ENCODE measurements around the gene RNF13.
"Not testable (repeated sequence)": the region's sequence is repeated elsewhere in the genome, so short reads cannot be mapped to it uniquely, and the experiment has no call there.

RNF13 gene

DNA sequence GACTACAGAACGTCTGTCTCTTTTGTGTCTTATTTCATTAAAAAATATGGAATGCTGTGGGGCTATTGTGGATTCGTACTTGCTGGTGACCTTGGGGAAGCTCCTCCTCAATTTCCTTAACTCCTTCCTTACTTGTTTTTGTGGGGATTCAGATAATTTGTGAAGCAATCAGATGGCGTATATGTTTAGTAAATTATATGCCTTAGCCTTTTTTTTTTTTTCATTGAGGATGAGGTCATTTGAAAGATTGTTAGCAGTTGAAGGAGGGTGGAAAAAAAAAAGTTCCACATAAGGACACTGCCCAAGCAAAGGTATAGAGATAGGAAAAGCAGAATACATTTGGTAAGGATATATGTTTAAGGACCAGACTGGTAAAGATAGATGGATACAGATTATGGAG, 3.3 kb downstream of the RNF13 start:
- H3K4me3 ChIP-seq (ENCODE audit: low read length in 2 of 2) = no peak overlapping the region
- H3K4me1 ChIP-seq (ENCODE audit: control insufficient read depth in 2 of 2, insufficient read depth in 2 of 2, low read length in 2 of 2) = peaks cover 16 to 20% of the 10 kb centered on the region in 2 donors
- H3K36me3 ChIP-seq (ENCODE audit: control insufficient read depth in 2 of 2, insufficient read depth in 2 of 2, low read length in 2 of 2) = no peaks in the 10 kb centered on the region
- no peak overlapping the region for H3K9ac ChIP-seq (ENCODE audit: low read depth in 1 of 2, low read length in 2 of 2)
- H3K27ac ChIP-seq (ENCODE audit: low read depth in 2 of 2, low read length in 2 of 2) = no peak overlapping the region
- H3K9me3 ChIP-seq (ENCODE audit: control insufficient read depth in 2 of 2, low read length in 2 of 2) = no peaks in the 10 kb centered on the region
- H3K27me3 ChIP-seq (ENCODE audit: control insufficient read depth in 2 of 2, insufficient read depth in 2 of 2, low read length in 2 of 2) = no peaks in the 10 kb centered on the region

DNA sequence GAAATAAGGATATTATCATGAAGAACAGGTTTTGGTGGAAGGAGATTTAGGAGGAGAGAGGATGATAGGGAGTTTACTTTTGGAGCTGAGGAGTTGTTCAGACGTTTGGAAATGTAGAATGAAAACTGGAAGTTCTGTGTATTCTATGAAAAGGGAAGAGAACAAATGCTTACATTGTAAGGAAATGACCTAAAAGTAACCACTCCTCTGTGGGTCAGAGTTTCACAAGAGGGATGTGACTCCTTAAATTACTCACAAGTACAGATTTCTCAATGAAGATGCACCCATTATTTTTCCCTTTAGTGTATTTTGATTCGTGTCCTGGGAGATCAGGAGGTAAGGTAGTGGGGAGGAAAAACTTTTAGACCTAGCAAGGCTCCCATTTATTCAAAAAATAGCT, 4.0 kb downstream of the RNF13 start:
- H3K4me1 ChIP-seq (ENCODE audit: control insufficient read depth in 2 of 2, insufficient read depth in 2 of 2, low read length in 2 of 2) = peaks cover 15 to 19% of the 10 kb centered on the region in 2 donors
- no peaks in the 10 kb centered on the region for H3K36me3 ChIP-seq (ENCODE audit: control insufficient read depth in 2 of 2, insufficient read depth in 2 of 2, low read length in 2 of 2)
- H3K27ac ChIP-seq (ENCODE audit: low read depth in 2 of 2, low read length in 2 of 2) = no peak overlapping the region
- H3K9ac ChIP-seq (ENCODE audit: low read depth in 1 of 2, low read length in 2 of 2) = no peak overlapping the region
- no peak overlapping the region for H3K4me3 ChIP-seq (ENCODE audit: low read length in 2 of 2)
- no peaks in the 10 kb centered on the region for H3K27me3 ChIP-seq (ENCODE audit: control insufficient read depth in 2 of 2, insufficient read depth in 2 of 2, low read length in 2 of 2)
- no peaks in the 10 kb centered on the region for H3K9me3 ChIP-seq (ENCODE audit: control insufficient read depth in 2 of 2, low read length in 2 of 2)

DNA sequence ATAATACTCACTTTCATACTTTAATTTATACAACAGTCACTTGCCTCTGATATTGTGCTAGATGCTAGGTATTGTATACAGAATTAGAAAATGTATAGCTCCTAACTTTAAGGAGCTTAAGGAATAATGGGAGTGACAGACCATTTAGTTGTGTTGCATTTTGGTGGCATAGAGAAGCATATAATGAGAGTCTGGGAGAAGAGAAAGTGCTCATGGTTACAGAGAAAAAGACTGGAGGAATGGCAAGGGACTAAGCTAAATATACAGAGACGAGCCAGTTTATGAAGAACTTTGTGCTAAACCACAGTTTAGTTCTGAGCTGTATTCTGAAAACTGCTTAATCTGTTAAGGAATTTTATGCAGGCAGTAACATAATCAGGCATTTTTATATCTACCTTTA, 6.4 kb downstream of the RNF13 start:
- peaks cover 5 to 13% of the 10 kb centered on the region in 2 donors for H3K4me1 ChIP-seq (ENCODE audit: control insufficient read depth in 2 of 2, insufficient read depth in 2 of 2, low read length in 2 of 2)
- H3K27ac ChIP-seq (ENCODE audit: low read depth in 2 of 2, low read length in 2 of 2) = no peak overlapping the region
- no peak overlapping the region for H3K4me3 ChIP-seq (ENCODE audit: low read length in 2 of 2)
- no peaks in the 10 kb centered on the region for H3K27me3 ChIP-seq (ENCODE audit: control insufficient read depth in 2 of 2, insufficient read depth in 2 of 2, low read length in 2 of 2)
- H3K9ac ChIP-seq (ENCODE audit: low read depth in 1 of 2, low read length in 2 of 2) = no peak overlapping the region
- no peaks in the 10 kb centered on the region for H3K9me3 ChIP-seq (ENCODE audit: control insufficient read depth in 2 of 2, low read length in 2 of 2)
- no peaks in the 10 kb centered on the region for H3K36me3 ChIP-seq (ENCODE audit: control insufficient read depth in 2 of 2, insufficient read depth in 2 of 2, low read length in 2 of 2)

DNA sequence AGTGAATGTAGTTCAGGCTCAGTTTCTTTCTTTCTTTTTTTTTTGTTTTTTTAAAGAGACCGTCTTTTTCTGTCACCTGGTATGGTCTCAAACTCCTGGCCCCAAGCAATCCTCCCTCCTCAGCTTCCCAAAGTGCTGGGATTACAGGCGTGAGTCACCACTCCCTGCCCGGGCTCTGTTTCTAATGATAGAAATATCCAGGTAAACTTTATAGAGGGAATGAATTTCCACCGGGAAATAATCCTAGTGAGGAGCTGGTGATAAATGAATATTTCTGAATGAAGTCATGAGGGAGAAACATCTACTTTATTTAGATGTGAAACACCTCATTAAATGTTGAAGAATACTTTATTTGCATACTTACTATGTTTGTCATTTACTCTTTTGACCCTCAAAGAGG, 7.2 kb downstream of the RNF13 start:
- no peak overlapping the region for H3K4me3 ChIP-seq (ENCODE audit: low read length in 2 of 2)
- no peaks in the 10 kb centered on the region for H3K36me3 ChIP-seq (ENCODE audit: control insufficient read depth in 2 of 2, insufficient read depth in 2 of 2, low read length in 2 of 2)
- H3K4me1 ChIP-seq (ENCODE audit: control insufficient read depth in 2 of 2, insufficient read depth in 2 of 2, low read length in 2 of 2) = peaks cover under 1 to 6% of the 10 kb centered on the region in 2 donors
- no peaks in the 10 kb centered on the region for H3K9me3 ChIP-seq (ENCODE audit: control insufficient read depth in 2 of 2, low read length in 2 of 2)
- H3K27ac ChIP-seq (ENCODE audit: low read depth in 2 of 2, low read length in 2 of 2) = no peak overlapping the region
- no peak overlapping the region for H3K9ac ChIP-seq (ENCODE audit: low read depth in 1 of 2, low read length in 2 of 2)
- no peaks in the 10 kb centered on the region for H3K27me3 ChIP-seq (ENCODE audit: control insufficient read depth in 2 of 2, insufficient read depth in 2 of 2, low read length in 2 of 2)

DNA sequence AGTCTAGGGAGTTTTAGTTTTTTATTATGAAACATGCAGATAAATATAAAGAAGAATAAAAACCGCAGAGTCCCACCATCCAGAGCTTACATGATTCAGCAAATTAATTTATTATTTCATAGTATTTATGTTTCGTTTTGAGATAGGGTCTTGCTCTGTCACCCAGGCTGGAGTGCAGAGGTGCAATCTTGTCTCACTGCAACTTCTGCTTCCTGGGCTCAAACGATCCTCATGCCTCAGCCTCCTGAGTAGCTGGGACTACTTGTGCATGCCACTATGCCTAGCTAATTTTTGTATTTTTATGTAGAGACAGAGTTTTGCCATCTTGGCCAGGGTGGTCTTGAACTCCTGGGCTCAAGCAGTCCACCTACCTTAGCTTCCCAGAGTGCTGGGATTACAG, 13.6 kb downstream of the RNF13 start:
- H3K9me3 ChIP-seq (ENCODE audit: control insufficient read depth in 2 of 2, low read length in 2 of 2) = peaks cover 0 to 3% of the 10 kb centered on the region in 2 donors

GRCh38 chr3:149828390-149828789, 15.4 kb downstream of the RNF13 start:
- no peak overlapping the region for H3K27ac ChIP-seq (ENCODE audit: low read depth in 2 of 2, low read length in 2 of 2)
- no peak overlapping the region for H3K9ac ChIP-seq (ENCODE audit: low read depth in 1 of 2, low read length in 2 of 2)
- H3K36me3 ChIP-seq (ENCODE audit: control insufficient read depth in 2 of 2, insufficient read depth in 2 of 2, low read length in 2 of 2) = peaks cover 0 to 3% of the 10 kb centered on the region in 2 donors
- H3K27me3 ChIP-seq (ENCODE audit: control insufficient read depth in 2 of 2, insufficient read depth in 2 of 2, low read length in 2 of 2) = no peaks in the 10 kb centered on the region
- H3K4me1 ChIP-seq (ENCODE audit: control insufficient read depth in 2 of 2, insufficient read depth in 2 of 2, low read length in 2 of 2) = no peaks in the 10 kb centered on the region
- H3K4me3 ChIP-seq (ENCODE audit: low read length in 2 of 2) = no peak overlapping the region
- peaks cover 0 to 5% of the 10 kb centered on the region in 2 donors for H3K9me3 ChIP-seq (ENCODE audit: control insufficient read depth in 2 of 2, low read length in 2 of 2)

More for the DNA sequence above, 13.6 kb downstream of the RNF13 start:
- Histone ChIP-seq H3K36me3 (ENCODE audit: control insufficient read depth in 2 of 2, insufficient read depth in 2 of 2, low read length in 2 of 2) (peaks cover 0 to 3% of the 10 kb centered on the region in 2 donors), H3K9ac (ENCODE audit: low read depth in 1 of 2, low read length in 2 of 2) (no peak overlapping the region), H3K4me1 (ENCODE audit: control insufficient read depth in 2 of 2, insufficient read depth in 2 of 2, low read length in 2 of 2) (no peaks in the 10 kb centered on the region), H3K4me3 (ENCODE audit: low read length in 2 of 2) (no peak overlapping the region), H3K27ac (ENCODE audit: low read depth in 2 of 2, low read length in 2 of 2) (no peak overlapping the region), H3K27me3 (ENCODE audit: control insufficient read depth in 2 of 2, insufficient read depth in 2 of 2, low read length in 2 of 2) (no peaks in the 10 kb centered on the region)

- H3K27me3 ChIP-seq (ENCODE audit: control insufficient read depth in 2 of 2, insufficient read depth in 2 of 2, low read length in 2 of 2); H3K4me3 ChIP-seq (ENCODE audit: low read length in 2 of 2); H3K9ac ChIP-seq (ENCODE audit: low read depth in 1 of 2, low read length in 2 of 2); H3K27ac ChIP-seq (ENCODE audit: low read depth in 2 of 2, low read length in 2 of 2); H3K4me1 ChIP-seq (ENCODE audit: control insufficient read depth in 2 of 2, insufficient read depth in 2 of 2, low read length in 2 of 2); H3K36me3 ChIP-seq (ENCODE audit: control insufficient read depth in 2 of 2, insufficient read depth in 2 of 2, low read length in 2 of 2): not testable (repeated sequence)
- H3K9me3 ChIP-seq (ENCODE audit: control insufficient read depth in 2 of 2, low read length in 2 of 2) = peaks cover 0 to 16% of the 10 kb centered on the region in 2 donors
Measured at GRCh38 chr3:149829631-149830030, 16.6 kb downstream of the RNF13 start.

DNA sequence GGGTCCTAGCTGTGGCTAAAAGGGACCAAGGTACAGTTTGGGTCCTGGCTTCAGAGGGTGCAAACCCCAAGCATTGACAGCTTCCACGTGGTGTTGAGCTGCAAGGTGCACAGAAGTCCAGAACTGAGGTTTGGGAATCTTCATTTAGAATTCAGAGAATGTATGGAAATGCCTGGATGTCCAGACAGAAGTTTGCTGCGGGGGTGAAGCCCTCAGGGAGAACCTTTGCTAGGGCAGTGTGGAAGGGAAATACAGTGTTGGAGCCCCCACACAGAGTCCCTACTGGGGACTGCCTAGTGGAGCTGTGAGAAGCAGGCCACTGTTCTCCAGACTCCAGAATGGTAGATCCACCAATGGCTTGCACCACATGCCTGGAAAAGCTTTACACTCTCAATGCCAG, 17.9 kb downstream of the RNF13 start:
- H3K27ac ChIP-seq (ENCODE audit: low read depth in 2 of 2, low read length in 2 of 2) = no peak overlapping the region
- peaks cover 0 to 19% of the 10 kb centered on the region in 2 donors for H3K9me3 ChIP-seq (ENCODE audit: control insufficient read depth in 2 of 2, low read length in 2 of 2)
- H3K4me1 ChIP-seq (ENCODE audit: control insufficient read depth in 2 of 2, insufficient read depth in 2 of 2, low read length in 2 of 2) = no peaks in the 10 kb centered on the region
- no peaks in the 10 kb centered on the region for H3K27me3 ChIP-seq (ENCODE audit: control insufficient read depth in 2 of 2, insufficient read depth in 2 of 2, low read length in 2 of 2)
- no peak overlapping the region for H3K9ac ChIP-seq (ENCODE audit: low read depth in 1 of 2, low read length in 2 of 2)
- H3K4me3 ChIP-seq (ENCODE audit: low read length in 2 of 2) = no peak overlapping the region
- peaks cover 0 to 3% of the 10 kb centered on the region in 2 donors for H3K36me3 ChIP-seq (ENCODE audit: control insufficient read depth in 2 of 2, insufficient read depth in 2 of 2, low read length in 2 of 2)

GRCh38 chr3:149831321-149831720, 18.3 kb downstream of the RNF13 start:
- no peak overlapping the region for H3K27ac ChIP-seq (ENCODE audit: low read depth in 2 of 2, low read length in 2 of 2)
- no peak overlapping the region for H3K9ac ChIP-seq (ENCODE audit: low read depth in 1 of 2, low read length in 2 of 2)
- H3K4me3 ChIP-seq (ENCODE audit: low read length in 2 of 2) = no peak overlapping the region
- no peaks in the 10 kb centered on the region for H3K27me3 ChIP-seq (ENCODE audit: control insufficient read depth in 2 of 2, insufficient read depth in 2 of 2, low read length in 2 of 2)
- H3K9me3 ChIP-seq (ENCODE audit: control insufficient read depth in 2 of 2, low read length in 2 of 2) = peaks cover 0 to 19% of the 10 kb centered on the region in 2 donors
- peaks cover 0 to 3% of the 10 kb centered on the region in 2 donors for H3K36me3 ChIP-seq (ENCODE audit: control insufficient read depth in 2 of 2, insufficient read depth in 2 of 2, low read length in 2 of 2)
- H3K4me1 ChIP-seq (ENCODE audit: control insufficient read depth in 2 of 2, insufficient read depth in 2 of 2, low read length in 2 of 2) = no peaks in the 10 kb centered on the region

DNA sequence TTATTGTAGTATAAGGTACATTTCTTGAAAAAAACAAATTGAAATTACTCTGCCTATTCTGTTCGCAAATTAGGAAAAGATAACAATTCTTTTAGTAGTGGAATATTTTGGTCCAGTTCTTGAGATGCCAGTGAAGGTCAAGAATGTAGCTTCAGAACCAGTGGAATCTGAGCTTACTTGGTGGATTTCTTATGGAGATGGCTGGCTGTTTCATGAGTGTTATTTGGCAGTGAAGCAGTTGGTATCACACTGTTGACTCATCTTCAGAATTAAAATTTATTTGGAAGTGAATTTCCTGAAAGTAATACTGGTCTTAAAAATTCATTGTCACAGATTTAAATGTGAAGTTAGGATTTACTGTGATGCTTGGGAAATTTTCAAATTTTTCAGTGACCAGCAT, 19.1 kb downstream of the RNF13 start:
- peaks cover 4 to 19% of the 10 kb centered on the region in 2 donors for H3K9me3 ChIP-seq (ENCODE audit: control insufficient read depth in 2 of 2, low read length in 2 of 2)
- no peaks in the 10 kb centered on the region for H3K27me3 ChIP-seq (ENCODE audit: control insufficient read depth in 2 of 2, insufficient read depth in 2 of 2, low read length in 2 of 2)
- H3K27ac ChIP-seq (ENCODE audit: low read depth in 2 of 2, low read length in 2 of 2) = no peak overlapping the region
- H3K36me3 ChIP-seq (ENCODE audit: control insufficient read depth in 2 of 2, insufficient read depth in 2 of 2, low read length in 2 of 2) = peaks cover 0 to 3% of the 10 kb centered on the region in 2 donors
- H3K4me3 ChIP-seq (ENCODE audit: low read length in 2 of 2) = no peak overlapping the region
- no peak overlapping the region for H3K9ac ChIP-seq (ENCODE audit: low read depth in 1 of 2, low read length in 2 of 2)
- no peaks in the 10 kb centered on the region for H3K4me1 ChIP-seq (ENCODE audit: control insufficient read depth in 2 of 2, insufficient read depth in 2 of 2, low read length in 2 of 2)

DNA sequence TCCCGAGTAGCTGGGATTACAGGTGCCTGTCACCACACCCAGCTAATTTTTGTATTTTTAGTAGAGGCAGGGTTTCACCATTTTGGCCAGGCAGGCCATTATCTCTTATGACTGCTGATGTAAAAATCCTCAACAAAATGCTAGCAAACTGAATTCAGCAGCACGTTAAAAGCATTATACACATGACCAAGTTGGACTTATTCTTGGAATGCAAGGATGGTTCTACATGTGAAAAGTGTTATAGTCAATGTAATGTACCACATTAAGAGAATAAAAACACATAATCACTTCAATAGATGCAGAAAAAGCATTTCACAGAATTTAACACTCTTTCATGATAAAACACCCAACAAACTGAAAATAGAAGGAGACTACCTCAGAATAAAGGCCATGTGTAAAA, 20.2 kb downstream of the RNF13 start:
- no peak overlapping the region for H3K9ac ChIP-seq (ENCODE audit: low read depth in 1 of 2, low read length in 2 of 2)
- H3K36me3 ChIP-seq (ENCODE audit: control insufficient read depth in 2 of 2, insufficient read depth in 2 of 2, low read length in 2 of 2) = peaks cover 0 to 6% of the 10 kb centered on the region in 2 donors
- no peaks in the 10 kb centered on the region for H3K4me1 ChIP-seq (ENCODE audit: control insufficient read depth in 2 of 2, insufficient read depth in 2 of 2, low read length in 2 of 2)
- H3K4me3 ChIP-seq (ENCODE audit: low read length in 2 of 2) = no peak overlapping the region
- no peak overlapping the region for H3K27ac ChIP-seq (ENCODE audit: low read depth in 2 of 2, low read length in 2 of 2)
- no peaks in the 10 kb centered on the region for H3K27me3 ChIP-seq (ENCODE audit: control insufficient read depth in 2 of 2, insufficient read depth in 2 of 2, low read length in 2 of 2)
- H3K9me3 ChIP-seq (ENCODE audit: control insufficient read depth in 2 of 2, low read length in 2 of 2) = peaks cover 4 to 19% of the 10 kb centered on the region in 2 donors

All from mucosa of rectum (tissue), 2 donors.